Urinary bladder (tissue), 4 donors: ENCODE results near the gene STK32B. TPM values are rescaled to one million over a fixed set of nuclear protein-coding genes. Genes with fewer than 3 reads are reported as not detected.

Experiments used
- DNase-seq: peaks from one replicate; pipeline ENCODE4 v3.0.0-alpha.2; 2015; ENCODE audit errors: extremely low spot score
- H3K27ac ChIP-seq: one replicate; pipeline ENCODE4 v1.5.1; 2013; ENCODE audit warnings: low read depth, mild to moderate bottlenecking, moderate library complexity
- H3K36me3 ChIP-seq: one replicate; pipeline ENCODE4 v1.6.1; 2013; ENCODE audit warnings: mild to moderate bottlenecking, moderate library complexity; ENCODE audit not compliant: insufficient read depth
- H3K4me1 ChIP-seq: one replicate; pipeline ENCODE4 v1.6.1; 2013; ENCODE audit warnings: mild to moderate bottlenecking, moderate library complexity; ENCODE audit not compliant: insufficient read depth
- H3K4me3 ChIP-seq: one replicate; pipeline ENCODE4 v1.5.1; 2013; ENCODE audit warnings: low read depth, low read length
- WGBS: extraction: QIAGEN DNeasy Blood & Tissue Kit; methylation state at CpG from one replicate; pipeline ENCODE4 v1.1.7; 2013; 5-methylcytosine and 5-hydroxymethylcytosine counted together
- polyA plus RNA-seq: library from polyadenylated mRNA; stranded (reverse); fragments of 200-250 nt; gene quantifications from one replicate; pipeline ENCODE4 v1.2.3, GENCODE V29; 2013
- total RNA-seq: library from RNA; depleted of rRNA; stranded (reverse); fragments of >200 nt; gene quantifications from one replicate; pipeline ENCODE4 v1.2.3, GENCODE V29; 2014
- donor health status: healthy with polysubstance abuse.
- donor health status: healthy.

STK32B gene
- total and polyA plus RNA-seq, 2 donors: 2.1 to 12.1 TPM

GRCh38 chr4:5019274-5019673 lies 32.0 kb upstream of the STK32B start, which contains the start of gene CYTL1:
CYTL1 (minus strand) TSS chr4:5019458; CDS start chr4:5019445, 13 bp downstream.
- no peak for DNase-seq

GRCh38 chr4:5019796-5020195 lies 31.5 kb upstream of the STK32B start:
- WGBS: 89% methylated on average over 12 of the region's 12 CpGs
- H3K4me3 ChIP-seq: no peak overlapping the region
- H3K36me3 ChIP-seq: no peaks in the 10 kb centered on the region
- no peaks in the 10 kb centered on the region for H3K4me1 ChIP-seq
- DNase-seq: no peak
- no peak overlapping the region for H3K27ac ChIP-seq

More at GRCh38 chr4:5019274-5019673, 32.0 kb upstream of the STK32B start, which contains the start of gene CYTL1:
- no peaks in the 10 kb centered on the region for H3K36me3 ChIP-seq
- peak within 1 kb of the TSS; percentile 17 for H3K4me3 ChIP-seq
- H3K27ac ChIP-seq: no peak within 1 kb of the TSS
- no peaks in the 10 kb centered on the region for H3K4me1 ChIP-seq
- WGBS: 8% methylated on average over 28 of the region's 28 CpGs

GRCh38 chr4:5020341-5020740 lies 30.9 kb upstream of the STK32B start:
- no peak overlapping the region for H3K4me3 ChIP-seq
- no peaks in the 10 kb centered on the region for H3K36me3 ChIP-seq
- H3K27ac ChIP-seq: no peak overlapping the region
- no peak for DNase-seq
- WGBS: 86% methylated on average over 1 of the region's 1 CpG
- H3K4me1 ChIP-seq: no peaks in the 10 kb centered on the region

DNA sequence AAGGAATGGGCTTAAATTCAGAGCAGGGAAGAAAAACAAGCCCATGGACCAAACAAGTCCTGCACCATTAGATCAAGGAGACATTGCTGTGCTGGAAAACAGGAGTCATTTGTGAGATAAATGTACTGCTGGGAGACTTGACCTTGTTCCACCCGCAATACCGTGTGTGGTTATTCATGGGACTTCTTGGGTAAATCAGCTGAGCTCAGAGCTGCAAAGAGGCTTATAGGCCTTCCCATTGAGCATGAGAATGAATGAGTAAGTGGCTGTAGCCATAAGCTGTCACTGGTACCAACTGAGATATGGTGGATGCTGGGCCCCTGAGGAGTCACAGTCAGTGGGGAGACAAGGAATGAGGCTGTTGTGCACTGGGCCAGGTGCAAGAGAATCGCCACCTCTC lies 29.7 kb upstream of the STK32B start:
- no peak for DNase-seq
- no peak overlapping the region for H3K4me3 ChIP-seq
- WGBS: 82% methylated on average over 3 of the region's 3 CpGs
- no peak overlapping the region for H3K27ac ChIP-seq
- H3K4me1 ChIP-seq: no peaks in the 10 kb centered on the region
- no peaks in the 10 kb centered on the region for H3K36me3 ChIP-seq

- DNase-seq: no peak
- no peaks in the 10 kb centered on the region for H3K36me3 ChIP-seq
- WGBS: 77% methylated on average over 6 of the region's 6 CpGs
- H3K4me3 ChIP-seq: no peak overlapping the region
- no peaks in the 10 kb centered on the region for H3K4me1 ChIP-seq
- no peak overlapping the region for H3K27ac ChIP-seq
Observed at GRCh38 chr4:5024673-5025072, 26.6 kb upstream of the STK32B start.

DNA sequence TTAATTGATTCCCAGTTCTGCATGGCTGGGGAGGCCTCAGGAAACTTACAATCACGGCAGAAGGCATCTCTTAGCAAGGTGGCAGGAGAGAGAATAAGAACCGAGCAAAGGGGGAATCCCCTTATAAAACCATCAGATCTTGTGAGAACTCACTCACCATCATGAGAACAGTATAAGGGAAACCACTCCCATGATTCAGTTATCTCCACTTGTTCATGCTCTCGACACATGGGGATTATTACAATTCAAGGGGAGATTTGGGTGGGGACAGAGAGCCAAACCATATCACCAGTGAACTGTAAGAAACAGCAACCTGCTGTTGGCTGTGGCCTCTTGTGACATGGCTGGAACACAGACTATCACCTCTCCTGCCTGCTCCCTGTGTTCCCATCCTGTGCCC lies 24.9 kb upstream of the STK32B start:
- Histone ChIP-seq H3K36me3 (no peaks in the 10 kb centered on the region), H3K4me3 (no peak overlapping the region), H3K27ac (no peak overlapping the region), H3K4me1 (no peaks in the 10 kb centered on the region)
- DNase-seq: no peak
- 88% methylated on average over 3 of the region's 3 CpGs for WGBS

GRCh38 chr4:5027346-5027745 lies 23.9 kb upstream of the STK32B start:
- Histone ChIP-seq H3K27ac (no peak overlapping the region), H3K4me1 (no peaks in the 10 kb centered on the region), H3K36me3 (no peaks in the 10 kb centered on the region), H3K4me3 (no peak overlapping the region)
- DNase-seq: no peak

GRCh38 chr4:5028480-5028879 lies 22.8 kb upstream of the STK32B start:
- H3K36me3 ChIP-seq: no peaks in the 10 kb centered on the region
- no peak overlapping the region for H3K4me3 ChIP-seq
- 88% methylated on average over 2 of the region's 2 CpGs for WGBS
- H3K27ac ChIP-seq: no peak overlapping the region
- no peak for DNase-seq
- no peaks in the 10 kb centered on the region for H3K4me1 ChIP-seq

DNA sequence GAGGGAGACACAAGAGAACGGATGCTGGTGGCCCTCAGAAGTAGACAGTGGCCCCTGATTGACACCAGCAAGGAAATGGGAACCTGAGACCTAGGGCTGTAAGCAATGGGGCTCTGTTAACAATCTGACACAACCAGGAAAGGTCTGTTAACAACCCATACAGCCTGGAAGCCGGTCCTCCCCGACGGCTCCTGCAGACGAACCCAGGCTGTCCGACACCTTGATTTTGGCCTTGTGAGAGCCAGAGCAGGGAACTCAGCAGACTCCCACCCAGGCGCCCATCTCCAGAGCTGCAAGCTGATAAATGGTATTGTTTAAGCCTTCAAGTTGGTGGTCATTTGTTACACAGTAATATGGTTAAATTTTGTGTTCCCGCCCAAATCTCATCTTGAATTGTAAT lies 21.8 kb upstream of the STK32B start:
- Histone ChIP-seq H3K27ac (no peak overlapping the region), H3K36me3 (no peaks in the 10 kb centered on the region), H3K4me1 (no peaks in the 10 kb centered on the region), H3K4me3 (no peak overlapping the region)
- no peak for DNase-seq
- 93% methylated on average over 8 of the region's 8 CpGs for WGBS

- 87% methylated on average over 4 of the region's 4 CpGs for WGBS
- Histone ChIP-seq H3K27ac (no peak overlapping the region), H3K4me3 (no peak overlapping the region), H3K4me1 (no peaks in the 10 kb centered on the region), H3K36me3 (no peaks in the 10 kb centered on the region)
- no peak for DNase-seq
Observed at GRCh38 chr4:5030221-5030620, 21.1 kb upstream of the STK32B start.

- no peaks in the 10 kb centered on the region for H3K36me3 ChIP-seq
- no peak for DNase-seq
- H3K4me1 ChIP-seq: no peaks in the 10 kb centered on the region
- H3K27ac ChIP-seq: no peak overlapping the region
- H3K4me3 ChIP-seq: no peak overlapping the region
- WGBS: 97% methylated on average over 3 of the region's 3 CpGs
Observed at GRCh38 chr4:5030927-5031326, 20.4 kb upstream of the STK32B start.

- no peak overlapping the region for H3K27ac ChIP-seq
- no peaks in the 10 kb centered on the region for H3K36me3 ChIP-seq
- DNase-seq: no peak
- H3K4me3 ChIP-seq: no peak overlapping the region
- WGBS: 81% methylated on average over 5 of the region's 5 CpGs
- no peaks in the 10 kb centered on the region for H3K4me1 ChIP-seq
Observed at GRCh38 chr4:5032813-5033212, 18.5 kb upstream of the STK32B start.

DNA sequence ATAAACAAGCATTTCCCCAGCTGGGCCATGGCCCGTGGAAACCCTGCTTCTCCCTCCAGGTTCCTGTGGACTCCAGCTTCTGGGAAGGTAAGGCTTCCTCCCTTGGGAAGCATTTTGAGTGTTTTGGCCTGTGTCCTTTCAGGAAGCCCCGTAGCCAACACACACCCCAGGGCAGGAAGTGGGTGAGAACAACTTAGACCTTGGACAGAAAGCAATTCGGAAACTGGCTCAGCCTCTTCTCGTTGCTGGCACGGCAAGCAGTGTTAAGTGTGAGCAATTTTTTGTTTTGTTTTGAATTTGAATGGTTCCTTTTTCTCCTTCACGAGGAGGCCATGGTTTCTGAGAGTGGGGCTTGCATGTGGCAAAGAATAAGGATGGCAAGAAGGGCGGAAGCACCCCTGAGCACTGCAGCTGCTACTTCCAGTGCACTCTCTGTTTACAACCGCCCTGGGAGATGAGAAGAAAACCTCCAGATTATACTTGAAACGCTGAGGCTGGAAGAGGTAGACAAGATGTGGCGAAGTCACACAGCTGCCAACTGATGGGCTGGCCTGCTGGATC lies 17.9 kb upstream of the STK32B start:
- no peak for DNase-seq
- WGBS: 29% methylated on average over 10 of the region's 10 CpGs
- Histone ChIP-seq H3K4me1 (no peaks in the 10 kb centered on the region), H3K4me3 (no peak overlapping the region), H3K27ac (no peak overlapping the region), H3K36me3 (no peaks in the 10 kb centered on the region)

DNA sequence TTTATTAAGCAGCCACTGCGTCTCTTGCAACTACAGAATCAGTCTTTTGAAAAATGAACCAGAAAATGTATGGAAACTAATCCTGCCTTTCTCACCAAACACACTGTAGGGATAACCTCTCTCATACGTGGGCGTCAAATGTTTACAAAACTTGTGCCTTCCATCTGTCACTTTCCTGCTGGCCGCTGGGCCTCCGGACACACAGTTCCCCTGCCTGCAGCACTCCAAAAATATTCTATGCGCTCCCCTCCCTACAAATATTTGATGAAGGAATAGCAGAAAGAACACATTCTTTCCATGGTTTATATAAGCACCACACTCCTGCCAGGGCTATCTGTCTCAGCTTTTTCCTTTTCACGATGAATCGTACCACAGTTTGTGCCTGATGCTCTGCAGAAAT lies 17.1 kb upstream of the STK32B start:
- no peaks in the 10 kb centered on the region for H3K4me1 ChIP-seq
- H3K27ac ChIP-seq: no peak overlapping the region
- H3K36me3 ChIP-seq: no peaks in the 10 kb centered on the region
- no peak overlapping the region for H3K4me3 ChIP-seq
- 29% methylated on average over 8 of the region's 8 CpGs for WGBS
- DNase-seq: no peak

GRCh38 chr4:5036239-5036638 lies 15.0 kb upstream of the STK32B start:
- Histone ChIP-seq H3K4me1 (no peaks in the 10 kb centered on the region), H3K27ac (no peak overlapping the region), H3K4me3 (no peak overlapping the region), H3K36me3 (no peaks in the 10 kb centered on the region)
- DNase-seq: no peak
- WGBS: 38% methylated on average over 5 of the region's 5 CpGs
